Endothelial cell of hepatic sinusoid (primary cell): ENCODE measurements around the gene JPH3.

Experiments used
- in situ Hi-C: cut with HindIII; loops from 2 replicates; pipeline ENCODE4 v1.10.0; 2017; ENCODE audit warnings: low sequenced_read_pairs

The JPH3 gene

GRCh38 chr16:87648698-87649487, 46.6 kb downstream of the JPH3 start:
- in situ Hi-C loops: no loop called here

- in situ Hi-C loops: no loop called here
These were observed 50.1 kb downstream of the JPH3 start for GRCh38 chr16:87652386-87652785.

DNA sequence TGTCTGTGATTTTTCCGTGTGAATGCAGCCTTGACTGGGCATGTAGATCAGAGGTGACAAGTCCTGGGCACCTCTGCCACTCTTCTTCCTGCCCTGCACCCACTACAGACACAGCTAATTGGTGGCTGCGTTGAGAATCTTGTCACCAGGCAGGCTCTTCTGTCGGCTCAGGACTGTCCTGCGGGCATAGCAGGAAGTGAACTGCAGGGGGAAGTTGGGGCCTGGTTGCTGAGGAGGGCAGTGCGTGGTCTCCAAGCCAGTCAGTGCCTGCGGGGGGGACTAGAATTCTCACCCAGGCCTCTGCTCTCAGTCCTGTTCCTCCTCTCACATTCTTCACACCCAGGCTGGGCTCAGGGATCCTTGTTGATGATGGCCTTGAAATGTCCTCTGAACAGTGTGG, 50.5 kb downstream of the JPH3 start:
- in situ Hi-C loops: no loop called here

- in situ Hi-C loops: no loop called here
These were observed 50.9 kb downstream of the JPH3 start for GRCh38 chr16:87653234-87653633.

DNA sequence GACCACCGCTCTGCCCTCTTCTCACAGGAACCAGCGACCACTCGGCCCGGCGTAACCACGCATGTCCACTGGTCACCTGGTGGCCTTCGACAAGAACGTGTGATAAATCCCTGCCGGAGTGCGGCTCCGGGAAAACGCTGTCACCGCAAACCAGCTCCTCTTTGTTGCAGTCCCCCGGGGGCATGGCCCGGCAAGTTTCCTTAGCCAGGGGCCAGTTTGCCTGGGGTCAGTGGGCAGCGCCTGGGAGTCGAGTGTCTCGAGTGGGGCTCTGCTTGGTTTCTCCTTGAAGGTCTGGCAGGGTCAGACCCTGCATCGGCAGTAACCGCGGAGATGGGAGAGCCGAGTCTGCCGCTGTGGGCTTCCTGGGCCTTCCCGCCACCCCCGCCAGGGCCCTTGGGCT, 52.5 kb downstream of the JPH3 start:
- in situ Hi-C loops: no loop called here

- in situ Hi-C loops: no loop called here
These were observed 54.0 kb downstream of the JPH3 start for GRCh38 chr16:87656328-87656727.

DNA sequence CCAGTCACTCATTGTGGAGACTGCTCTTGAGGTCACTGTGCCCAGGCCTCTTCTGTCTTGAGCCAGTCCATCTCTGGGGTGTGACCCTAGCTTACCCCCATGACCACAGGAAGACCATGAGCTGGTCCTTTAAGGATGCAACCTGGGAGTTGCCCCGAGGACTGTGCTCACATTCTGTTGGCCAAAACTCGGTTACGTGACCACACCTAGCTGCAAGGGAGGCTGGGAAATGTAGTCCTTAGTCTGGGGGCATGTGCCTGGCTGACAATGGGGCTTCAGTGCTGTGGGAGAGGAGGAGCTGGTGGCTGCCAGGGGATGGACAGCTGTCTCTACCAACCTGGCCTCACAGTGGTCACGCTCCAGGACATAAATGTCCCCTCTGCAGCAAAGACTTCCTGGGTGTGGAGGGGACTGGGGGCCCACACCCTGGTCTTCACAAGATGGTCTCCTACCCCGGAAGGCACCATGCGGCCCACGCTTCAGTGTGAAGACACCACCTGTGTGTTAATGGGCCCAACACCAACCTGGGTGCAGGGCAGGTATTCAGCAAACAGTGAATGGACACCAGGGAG, 55.4 kb downstream of the JPH3 start:
- in situ Hi-C loops: no loop called here

DNA sequence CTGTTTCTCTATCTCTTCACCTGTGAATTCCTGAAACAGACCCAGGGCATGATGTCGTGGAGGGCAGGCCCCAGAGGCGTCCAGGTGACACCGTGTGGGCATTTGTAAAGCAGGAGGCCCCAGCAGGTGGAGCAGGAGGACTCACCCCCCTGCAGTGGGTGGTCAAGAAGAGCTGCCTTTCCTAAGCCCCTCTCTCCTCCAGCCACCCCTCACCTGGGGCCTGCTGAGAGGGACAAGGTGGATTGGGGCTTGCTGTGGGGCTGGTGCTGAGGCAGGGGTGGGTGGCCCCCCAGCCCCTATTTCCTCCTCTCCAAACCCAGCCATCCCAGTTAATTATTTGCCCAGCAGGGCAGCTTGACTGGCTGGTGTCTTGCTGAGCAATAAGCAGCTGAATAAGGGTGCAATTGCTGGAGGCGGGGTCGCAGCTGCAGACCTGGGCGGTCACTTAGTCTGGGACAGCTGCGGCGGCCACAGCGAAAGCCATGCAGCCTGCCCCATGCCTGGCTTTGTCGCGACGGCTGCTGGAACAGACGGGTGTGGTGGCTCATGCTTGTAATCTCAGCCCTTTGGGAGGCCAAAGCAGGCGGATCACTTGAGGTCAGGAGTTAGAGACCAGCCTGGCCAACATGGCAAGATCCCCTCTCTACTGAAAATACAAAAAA, 56.4 kb downstream of the JPH3 start:
- in situ Hi-C loops: no loop called here

DNA sequence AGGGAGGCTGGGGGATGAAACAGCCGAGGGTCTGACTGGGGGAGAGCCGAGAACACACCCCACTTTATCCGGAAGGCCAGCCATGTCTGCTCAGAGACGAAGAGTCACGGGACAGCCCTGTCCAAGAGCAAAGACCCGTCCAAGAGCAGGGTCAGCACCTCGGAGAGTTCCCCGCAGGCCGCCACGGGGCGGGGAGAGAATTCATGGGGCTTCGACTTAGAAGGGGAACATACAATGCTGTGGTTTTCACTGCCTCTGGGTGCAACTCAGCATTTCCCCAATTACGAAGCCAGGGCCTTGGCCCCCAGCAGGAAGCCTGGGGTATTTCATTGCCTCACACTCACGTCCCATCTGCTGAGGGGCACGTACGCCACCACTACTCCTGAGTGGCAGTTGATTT, 59.3 kb downstream of the JPH3 start:
- in situ Hi-C loops: no loop called here

DNA sequence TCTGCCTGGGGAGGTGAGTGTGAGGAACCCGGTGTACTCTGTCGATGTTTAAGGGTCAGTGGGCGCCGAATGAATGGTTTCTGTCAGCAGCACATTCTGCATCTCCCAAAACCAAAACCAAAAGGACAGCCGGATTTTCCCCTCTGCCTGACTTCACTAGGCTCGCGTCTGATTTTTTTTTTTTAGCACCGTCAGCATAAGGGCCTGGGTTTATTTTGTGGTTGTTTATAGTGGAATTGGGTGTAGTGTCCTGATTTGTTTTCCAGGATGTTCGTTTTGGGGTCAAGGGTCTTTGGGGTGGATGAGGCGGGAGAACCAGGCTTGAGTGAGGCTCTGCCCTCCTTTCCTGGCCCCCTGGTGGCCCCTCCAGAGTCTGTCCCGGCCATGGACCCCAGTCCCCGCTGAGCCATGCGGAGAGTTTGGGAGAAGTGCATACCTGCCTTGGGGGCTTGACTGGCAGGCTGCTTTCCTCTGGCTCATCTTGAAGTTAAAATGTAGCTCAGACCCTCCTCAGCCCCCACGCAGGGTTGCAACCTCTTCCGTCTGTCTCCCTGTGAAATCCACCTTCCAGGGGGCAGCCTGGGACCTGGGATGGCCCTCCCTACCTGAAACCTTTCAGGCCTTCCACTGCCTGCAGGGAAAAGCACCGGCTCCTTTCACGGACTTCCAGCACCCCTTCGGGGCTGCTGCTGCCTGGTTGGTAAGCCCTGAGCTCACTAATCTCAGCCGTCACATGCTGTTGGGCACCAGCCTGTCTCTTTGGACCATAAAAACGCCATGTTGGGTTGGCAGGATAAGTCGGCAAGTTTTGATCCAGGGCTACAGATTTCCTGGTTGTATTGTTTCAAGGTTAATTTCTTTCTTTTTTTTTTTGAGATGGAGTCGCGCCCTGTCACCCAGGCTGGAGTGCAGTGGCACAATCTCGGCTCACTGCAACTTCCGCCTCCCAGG, 60.2 kb downstream of the JPH3 start:
- in situ Hi-C loops: no loop called here

- in situ Hi-C loops: no loop called here
These were observed 62.5 kb downstream of the JPH3 start for GRCh38 chr16:87664792-87665191.

DNA sequence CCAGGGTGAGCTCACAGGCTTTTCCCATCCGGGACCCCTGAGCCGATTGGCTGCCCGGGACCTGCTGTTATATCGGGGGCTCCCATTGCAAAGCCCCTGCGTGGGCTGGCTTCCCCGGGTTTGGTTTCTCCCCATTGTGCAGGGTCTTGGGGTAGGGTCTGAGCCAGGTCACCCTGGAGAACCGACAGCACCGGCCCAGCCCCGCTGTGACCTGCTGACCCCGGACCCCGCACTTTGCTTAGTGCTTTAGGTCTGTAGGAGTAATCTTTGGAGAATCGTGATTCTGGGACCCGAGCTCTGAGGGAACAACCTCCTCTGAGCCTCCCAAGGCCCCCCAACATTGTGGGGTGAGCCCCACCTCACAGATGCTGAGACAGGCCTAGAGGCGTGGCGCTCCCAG, 62.9 kb downstream of the JPH3 start:
- in situ Hi-C loops: no loop called here

GRCh38 chr16:87666919-87667318, 64.6 kb downstream of the JPH3 start:
- in situ Hi-C loops: no loop called here

DNA sequence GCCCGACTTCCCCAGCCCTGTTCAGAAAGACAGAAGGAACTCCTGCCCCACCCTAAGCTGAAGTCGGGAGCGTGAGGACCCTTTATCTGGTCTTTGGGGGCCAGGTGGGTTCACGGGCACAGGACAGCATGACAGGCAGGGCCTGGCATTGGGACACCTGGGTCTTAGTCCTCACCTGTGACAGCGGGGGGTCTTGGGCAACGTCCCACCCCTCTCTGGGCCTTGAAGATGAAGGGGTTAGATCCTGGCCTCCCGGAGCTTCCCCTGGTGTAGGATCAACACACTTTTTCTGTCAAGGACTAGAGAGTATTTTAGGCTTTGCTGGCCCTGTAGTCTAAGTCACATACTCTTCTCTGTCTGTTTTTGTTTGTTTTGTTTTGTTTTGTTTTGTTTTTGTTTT, 65.1 kb downstream of the JPH3 start:
- in situ Hi-C loops: no loop called here

- in situ Hi-C loops: no loop called here
These were observed 65.6 kb downstream of the JPH3 start for GRCh38 chr16:87667946-87668345.

DNA sequence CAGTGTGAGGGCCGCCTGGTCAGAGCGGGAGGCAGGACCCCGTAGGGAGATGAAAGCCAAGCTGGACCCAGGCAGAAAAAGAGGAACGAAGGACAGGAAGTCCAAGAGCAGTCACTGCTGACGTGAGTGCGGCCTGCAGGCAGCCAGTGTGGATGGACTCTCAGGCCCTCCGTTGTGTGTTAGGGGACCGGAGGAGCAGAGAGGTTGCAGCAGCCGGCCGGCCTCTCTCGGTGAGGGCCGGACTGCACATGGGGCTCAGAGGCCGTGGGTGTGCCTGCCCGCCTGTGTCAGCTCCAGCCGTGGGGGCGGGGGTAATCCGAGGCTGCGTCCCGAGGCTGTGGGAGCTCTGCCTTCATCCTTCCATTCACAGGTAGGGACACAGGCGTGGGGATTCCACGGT, 67.4 kb downstream of the JPH3 start:
- in situ Hi-C loops: no loop called here

GRCh38 chr16:87671221-87671620, 68.9 kb downstream of the JPH3 start:
- in situ Hi-C loops: no loop called here

DNA sequence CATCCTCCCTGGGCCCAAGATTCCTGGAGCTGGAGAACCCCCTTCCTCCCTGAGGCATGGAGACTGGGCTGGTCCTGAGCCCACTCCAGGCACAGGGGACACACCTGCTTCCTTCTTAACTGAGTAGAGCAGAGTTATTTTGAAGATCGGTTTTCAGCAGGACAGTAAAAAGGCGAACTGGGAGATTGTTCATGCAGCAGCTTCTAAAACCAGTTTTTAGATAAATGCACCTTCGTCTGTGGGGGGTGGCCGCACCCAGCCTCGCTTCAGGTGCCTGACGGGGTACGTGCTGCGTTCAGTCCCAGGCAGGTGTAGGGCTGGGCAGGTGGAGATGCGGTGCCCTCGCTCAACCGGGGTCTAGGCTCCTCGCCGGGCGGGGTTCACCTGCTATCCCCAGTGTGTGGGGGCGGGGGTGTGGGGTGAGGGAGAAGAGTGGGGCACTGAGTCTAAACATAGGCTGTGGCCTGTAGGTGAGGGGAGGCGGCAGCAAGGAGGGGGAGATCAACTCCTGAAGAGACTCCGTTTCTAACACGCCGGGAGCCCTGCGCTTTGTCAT, 69.5 kb downstream of the JPH3 start:
- in situ Hi-C loops: no loop called here

DNA sequence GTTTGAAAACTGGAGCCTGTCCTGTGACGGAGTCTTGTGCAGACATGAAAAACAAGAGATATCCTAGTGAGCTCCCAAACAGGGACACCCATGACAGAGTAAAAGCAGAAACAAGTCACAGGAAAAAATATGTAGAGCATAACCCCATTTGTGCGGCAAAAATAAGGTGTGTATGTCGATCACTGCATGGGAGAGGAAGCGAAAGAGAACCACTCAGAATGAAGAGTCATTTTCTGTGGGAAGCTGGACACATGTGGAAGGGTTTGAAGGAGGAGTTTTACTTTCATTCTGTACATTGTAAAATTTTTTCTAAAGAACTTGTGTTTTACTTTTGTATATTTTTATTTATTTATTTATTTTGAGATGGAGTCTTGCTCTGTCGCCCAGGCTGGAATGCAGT, 72.1 kb downstream of the JPH3 start:
- in situ Hi-C loops: no loop called here

- in situ Hi-C loops: loop anchor here (5.0 kb wide), 1 partner anchor 53 kb away; no protein-coding TSS in a partner anchor
These were observed 72.9 kb downstream of the JPH3 start for GRCh38 chr16:87675111-87675719.
